GM23338 (cell line): ENCODE data around the gene OIP5.

Experiments
- JUNB ChIP-seq: IDR thresholded peaks from one replicate; pipeline ENCODE4 v1.6.1; 2016; ENCODE audit warnings: antibody characterized with exemption; ENCODE audit not compliant: unreplicated experiment
- TF ChIP-seq, protein P1 (sequence below), 2 experiments: fragments of 200-600 bp in 1 of 2; sonication (generic) in 1 of 2; conservative IDR thresholded peaks; 2 replicates each; pipeline versions ENCODE4 v1.5.1 to v1.6.1; 2016 to 2017; ENCODE audit warnings: antibody characterized with exemption in 2 of 2, low read depth in 2 of 2, mild to moderate bottlenecking in 2 of 2, moderate library complexity in 1 of 2

DNA sequence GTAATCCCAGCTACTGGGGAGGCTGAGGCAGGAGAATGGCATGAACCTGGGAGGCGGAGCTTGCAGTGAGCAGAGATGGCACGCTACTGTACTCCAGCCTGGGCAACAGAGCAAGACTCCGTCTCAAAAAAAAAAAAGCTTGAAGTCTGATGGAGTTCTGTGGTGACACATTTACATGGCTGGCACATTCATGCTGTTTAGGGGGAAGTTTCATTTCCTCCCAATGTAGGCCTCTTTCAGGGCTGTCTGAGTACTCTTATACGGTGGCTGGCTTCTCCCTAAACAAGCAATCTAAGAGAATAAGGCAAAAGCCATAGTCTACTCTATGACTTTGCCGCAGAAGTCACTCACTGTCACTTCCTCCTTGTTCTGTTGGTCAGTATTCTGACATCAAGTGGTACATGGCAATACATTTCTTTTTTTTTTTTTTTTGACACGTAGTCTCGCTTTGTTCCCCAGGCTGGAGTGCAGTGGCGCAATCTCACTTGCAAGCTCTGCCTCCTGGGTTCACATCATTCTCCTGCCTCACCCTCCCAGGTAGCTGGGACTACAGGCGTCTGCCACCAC lies 41.2 kb downstream of the OIP5 start:
- TF ChIP-seq, protein P1, sequence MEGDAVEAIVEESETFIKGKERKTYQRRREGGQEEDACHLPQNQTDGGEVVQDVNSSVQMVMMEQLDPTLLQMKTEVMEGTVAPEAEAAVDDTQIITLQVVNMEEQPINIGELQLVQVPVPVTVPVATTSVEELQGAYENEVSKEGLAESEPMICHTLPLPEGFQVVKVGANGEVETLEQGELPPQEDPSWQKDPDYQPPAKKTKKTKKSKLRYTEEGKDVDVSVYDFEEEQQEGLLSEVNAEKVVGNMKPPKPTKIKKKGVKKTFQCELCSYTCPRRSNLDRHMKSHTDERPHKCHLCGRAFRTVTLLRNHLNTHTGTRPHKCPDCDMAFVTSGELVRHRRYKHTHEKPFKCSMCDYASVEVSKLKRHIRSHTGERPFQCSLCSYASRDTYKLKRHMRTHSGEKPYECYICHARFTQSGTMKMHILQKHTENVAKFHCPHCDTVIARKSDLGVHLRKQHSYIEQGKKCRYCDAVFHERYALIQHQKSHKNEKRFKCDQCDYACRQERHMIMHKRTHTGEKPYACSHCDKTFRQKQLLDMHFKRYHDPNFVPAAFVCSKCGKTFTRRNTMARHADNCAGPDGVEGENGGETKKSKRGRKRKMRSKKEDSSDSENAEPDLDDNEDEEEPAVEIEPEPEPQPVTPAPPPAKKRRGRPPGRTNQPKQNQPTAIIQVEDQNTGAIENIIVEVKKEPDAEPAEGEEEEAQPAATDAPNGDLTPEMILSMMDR (conservative IDR thresholded peaks at IDR 0.05; ENCODE audit: low read depth in 2 of 2), result no peak
- no peak for TF ChIP-seq JUNB
